Fibroblast of lung (primary cell): Measurements from ENCODE around the gene SDK1.

Experiments
- CTCF ChIP-seq, 2 donors: IDR thresholded peaks in 1 of 2; conservative IDR thresholded peaks in 1 of 2; 1 replicate in 1 of 2; 2 replicates in 1 of 2; pipeline ENCODE4 v1.5.1; 2011 to 2012; ENCODE audit warnings: low read length in 2 of 2, control low read depth in 1 of 2, inconsistent platforms in 1 of 2, low read depth in 1 of 2, mild to moderate bottlenecking in 1 of 2
- EZH2 ChIP-seq: IDR thresholded peaks from 2 replicates; pipeline ENCODE4 v1.5.1; 2012; ENCODE audit warnings: low read length, control low read depth, mild to moderate bottlenecking; ENCODE audit errors: missing control alignments

- TF ChIP-seq CTCF (conservative IDR thresholded peaks at IDR 0.05 in 1 of 2, IDR thresholded peaks at IDR 0.05 in 1 of 2; ENCODE audit: low read depth in 1 of 2, low read length in 2 of 2): no peak
- no peak for TF ChIP-seq EZH2
Measured at GRCh38 chr7:3520206-3520605, 219.2 kb downstream of the SDK1 start.
